GM12872 (cell line): ENCODE measurements around the gene C9orf57.

ENCODE experiments used
- TF ChIP-seq, protein P1 (sequence below): IDR thresholded peaks from 3 replicates; pipeline ENCODE4 v1.5.1; 2011; ENCODE audit warnings: low read depth, mild to moderate bottlenecking, low read length, moderate library complexity; ENCODE audit not compliant: insufficient read depth

Gene C9orf57, protein sequence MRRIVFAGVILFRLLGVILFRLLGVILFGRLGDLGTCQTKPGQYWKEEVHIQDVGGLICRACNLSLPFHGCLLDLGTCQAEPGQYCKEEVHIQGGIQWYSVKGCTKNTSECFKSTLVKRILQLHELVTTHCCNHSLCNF

DNA sequence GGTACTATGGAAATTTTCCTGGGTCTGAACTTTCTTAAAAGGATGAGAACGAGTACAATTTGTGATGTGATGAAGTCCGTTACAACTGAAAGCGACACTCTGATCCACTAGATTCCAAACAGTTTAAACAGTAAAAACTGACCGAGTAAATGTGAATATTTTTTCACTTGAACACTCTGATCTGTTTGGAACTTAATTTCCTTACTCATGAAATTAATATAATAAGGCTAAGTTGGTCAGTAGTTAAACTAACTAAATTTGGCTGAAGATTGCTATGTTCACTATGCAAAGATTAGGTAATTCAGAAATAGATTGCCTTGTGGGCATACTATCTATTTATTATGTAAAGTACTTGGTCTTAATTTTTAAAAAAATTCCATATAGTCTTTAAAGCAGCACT lies at the start of gene C9orf57:
Gene C9orf57 (minus strand): TSS at position 101 of the 400 bp plus-strand sequence. CDS start 1,282 bp downstream, outside the sequence.
- TF ChIP-seq, protein P1, sequence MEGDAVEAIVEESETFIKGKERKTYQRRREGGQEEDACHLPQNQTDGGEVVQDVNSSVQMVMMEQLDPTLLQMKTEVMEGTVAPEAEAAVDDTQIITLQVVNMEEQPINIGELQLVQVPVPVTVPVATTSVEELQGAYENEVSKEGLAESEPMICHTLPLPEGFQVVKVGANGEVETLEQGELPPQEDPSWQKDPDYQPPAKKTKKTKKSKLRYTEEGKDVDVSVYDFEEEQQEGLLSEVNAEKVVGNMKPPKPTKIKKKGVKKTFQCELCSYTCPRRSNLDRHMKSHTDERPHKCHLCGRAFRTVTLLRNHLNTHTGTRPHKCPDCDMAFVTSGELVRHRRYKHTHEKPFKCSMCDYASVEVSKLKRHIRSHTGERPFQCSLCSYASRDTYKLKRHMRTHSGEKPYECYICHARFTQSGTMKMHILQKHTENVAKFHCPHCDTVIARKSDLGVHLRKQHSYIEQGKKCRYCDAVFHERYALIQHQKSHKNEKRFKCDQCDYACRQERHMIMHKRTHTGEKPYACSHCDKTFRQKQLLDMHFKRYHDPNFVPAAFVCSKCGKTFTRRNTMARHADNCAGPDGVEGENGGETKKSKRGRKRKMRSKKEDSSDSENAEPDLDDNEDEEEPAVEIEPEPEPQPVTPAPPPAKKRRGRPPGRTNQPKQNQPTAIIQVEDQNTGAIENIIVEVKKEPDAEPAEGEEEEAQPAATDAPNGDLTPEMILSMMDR, result no peak

DNA sequence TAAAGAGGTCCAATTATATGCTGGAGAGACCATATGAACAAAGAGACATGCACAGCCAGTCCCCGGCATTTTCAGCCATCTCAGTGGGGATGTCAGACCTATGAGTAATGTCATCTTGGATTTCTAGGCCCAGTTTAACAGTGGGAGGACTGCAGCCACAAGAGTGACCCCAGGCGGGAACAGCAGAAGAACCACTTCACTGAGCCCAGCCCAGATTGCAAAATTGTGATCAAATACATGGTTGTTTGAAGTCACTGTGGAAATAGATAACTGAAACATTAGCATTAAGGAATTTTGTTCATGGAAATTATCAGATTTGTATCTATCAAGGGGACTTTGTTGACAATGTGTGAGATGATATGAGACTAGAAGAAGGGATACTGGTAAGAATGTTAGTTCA lies 42.1 kb upstream of the C9orf57 start:
- TF ChIP-seq, protein P1, result no peak

DNA sequence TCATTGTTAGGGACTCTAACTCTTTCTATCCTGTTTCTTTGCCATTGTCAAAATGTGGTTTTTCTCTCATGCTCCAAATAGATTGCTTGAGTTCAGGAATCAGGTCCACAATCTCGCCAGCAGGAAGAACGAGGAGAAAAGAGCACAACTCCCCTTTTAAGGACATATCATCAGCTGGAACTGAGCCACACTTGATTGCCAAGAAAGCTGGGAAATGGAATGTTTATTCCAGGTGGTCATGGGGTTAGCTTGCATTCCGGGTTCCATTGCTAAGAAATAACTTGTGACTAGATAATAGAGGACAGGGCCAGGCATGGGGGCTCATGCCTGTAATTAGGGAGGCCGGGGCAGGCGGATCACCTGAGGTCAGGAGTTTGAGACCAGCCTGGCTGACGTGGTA lies 32.4 kb upstream of the C9orf57 start:
- TF ChIP-seq, protein P1, result no peak

DNA sequence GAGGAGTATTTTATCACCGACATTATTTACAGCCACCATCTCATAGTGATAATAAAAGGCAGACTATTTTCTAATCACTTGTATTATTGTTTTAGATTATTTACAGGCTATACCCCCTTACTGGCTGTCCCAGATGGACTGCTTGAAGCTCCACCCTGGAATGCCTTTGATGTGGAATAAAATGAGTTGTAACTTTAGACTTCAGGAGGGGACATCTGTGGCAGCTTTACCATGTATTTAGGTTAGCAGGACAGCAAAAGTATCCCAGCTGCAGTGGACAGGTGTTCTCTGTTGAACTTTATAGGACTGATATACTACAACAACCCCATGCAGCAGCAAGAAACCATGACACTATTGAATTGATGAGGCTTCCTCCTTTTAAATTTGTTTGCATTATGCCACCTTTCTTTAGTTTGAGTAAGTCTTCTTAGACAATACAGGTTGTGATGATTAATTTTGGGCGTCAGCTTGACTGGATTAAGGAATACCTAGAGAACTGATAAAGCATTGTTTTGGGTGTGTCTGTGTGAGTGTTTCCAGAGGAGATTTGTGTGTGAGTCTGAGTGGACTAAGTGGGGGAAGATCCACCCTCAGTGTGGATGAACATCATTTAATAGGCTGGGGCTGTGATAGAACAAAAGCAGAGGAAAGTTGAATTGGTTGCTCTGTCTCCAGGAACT lies 29.2 kb upstream of the C9orf57 start:
- TF ChIP-seq, protein P1, result no peak

DNA sequence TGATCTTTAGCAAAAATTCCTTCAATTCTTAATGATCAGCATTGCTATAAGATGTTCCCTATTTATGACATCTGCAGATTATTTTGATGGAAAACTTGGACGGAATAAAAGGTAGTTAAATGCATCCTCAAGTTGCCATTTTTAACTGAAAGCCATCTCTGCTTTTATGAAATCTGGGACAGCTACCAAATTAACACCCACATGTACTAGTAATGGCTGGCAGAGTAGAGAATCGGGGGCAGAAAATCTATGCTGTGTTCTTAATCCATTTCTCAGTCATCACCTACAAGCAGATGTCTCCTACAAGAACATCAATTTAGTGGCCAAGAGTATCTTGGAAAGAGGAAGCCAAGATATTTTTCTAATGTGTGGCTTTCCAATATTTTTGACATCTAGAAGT lies 22.1 kb upstream of the C9orf57 start:
- TF ChIP-seq, protein P1, result no peak

DNA sequence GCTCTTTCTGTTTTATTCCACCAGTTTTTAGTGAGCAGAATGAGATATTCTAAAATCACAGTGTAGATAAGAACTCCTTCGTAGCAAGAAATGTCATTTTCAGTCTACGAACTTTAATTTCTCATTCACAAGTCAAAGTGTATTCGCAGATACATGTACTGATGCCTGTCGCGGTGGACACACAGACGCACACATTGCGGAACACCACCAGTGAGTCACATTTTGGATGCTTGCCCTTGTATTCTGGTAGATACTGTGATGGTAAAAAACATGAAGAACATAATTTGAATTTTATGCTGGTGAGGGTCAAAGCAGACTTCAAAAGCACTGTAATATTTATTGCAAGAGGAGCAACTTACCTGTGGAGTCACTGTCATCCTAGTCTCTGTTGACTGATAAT lies 4.7 kb upstream of the C9orf57 start:
- TF ChIP-seq, protein P1, result no peak

DNA sequence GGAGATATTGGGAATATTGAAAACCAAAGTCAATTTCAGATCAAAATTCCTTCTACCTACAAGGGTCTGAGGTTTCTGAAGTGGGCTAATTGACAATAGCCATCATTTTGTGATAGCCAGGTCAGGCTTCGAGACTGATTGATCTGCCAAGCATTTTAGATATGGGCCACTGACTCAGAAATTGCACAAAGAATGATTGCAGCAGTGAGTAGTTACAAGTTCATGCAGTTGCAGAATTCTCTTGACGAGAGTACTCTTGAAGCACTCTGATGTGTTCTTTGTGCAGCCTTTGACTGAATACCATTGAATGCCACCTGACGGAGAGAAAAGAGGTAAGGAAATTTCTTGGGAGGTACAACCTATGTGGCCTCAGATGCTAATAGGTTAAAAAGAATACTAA lies 8.3 kb downstream of the C9orf57 start:
- TF ChIP-seq, protein P1, result no peak

DNA sequence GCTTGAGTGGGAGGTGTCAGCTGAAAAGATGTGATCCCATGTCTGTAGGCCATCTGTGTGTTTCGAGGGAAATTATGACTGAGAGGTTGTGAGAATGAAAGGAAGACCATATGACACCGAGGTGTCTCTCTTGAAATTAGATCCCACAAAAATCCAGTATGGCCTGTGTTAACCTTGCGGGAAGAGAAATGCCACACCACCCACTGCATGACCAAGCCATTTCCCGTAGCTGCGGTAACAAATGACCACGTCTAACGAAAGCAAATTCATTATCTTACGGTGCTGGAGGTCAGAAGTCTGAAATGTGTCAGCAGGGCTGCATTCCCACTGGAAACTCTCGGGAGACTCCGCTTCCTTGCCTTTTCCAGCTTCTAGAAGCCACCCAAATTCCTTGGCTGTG lies 11.6 kb downstream of the C9orf57 start:
- TF ChIP-seq, protein P1, result no peak
